Esophagus muscularis mucosa (tissue), 4 donors: Measurements from ENCODE around the gene TBC1D8.

Experiments used
- EP300 ChIP-seq: sonication (generic); formaldehyde crosslinking; IDR thresholded peaks from one replicate; pipeline ENCODE4 v1.6.1; 2017; ENCODE audit warnings: antibody characterized with exemption
- POLR2A ChIP-seq: fragments of 450-650 bp; IDR thresholded peaks from one replicate; pipeline ENCODE4 v1.6.1; 2017; ENCODE audit warnings: antibody characterized with exemption, moderate library complexity, mild to moderate bottlenecking, low read depth
- POLR2AphosphoS5 ChIP-seq, 2 donors: sonication (generic); formaldehyde crosslinking; IDR thresholded peaks; one replicate each; pipeline ENCODE4 v1.6.1; 2017; ENCODE audit warnings: antibody characterized with exemption in 2 of 2
- TF ChIP-seq, protein P1 (sequence below), 3 experiments: fragments of 200-600 bp in 2 of 3; fragments of 450-650 bp in 1 of 3; sonication (generic) in 2 of 3; IDR thresholded peaks; one replicate each; pipeline ENCODE4 v1.5.1; 2017 to 2019; ENCODE audit warnings: antibody characterized with exemption in 3 of 3, mild to moderate bottlenecking in 2 of 3, moderate library complexity in 1 of 3

DNA sequence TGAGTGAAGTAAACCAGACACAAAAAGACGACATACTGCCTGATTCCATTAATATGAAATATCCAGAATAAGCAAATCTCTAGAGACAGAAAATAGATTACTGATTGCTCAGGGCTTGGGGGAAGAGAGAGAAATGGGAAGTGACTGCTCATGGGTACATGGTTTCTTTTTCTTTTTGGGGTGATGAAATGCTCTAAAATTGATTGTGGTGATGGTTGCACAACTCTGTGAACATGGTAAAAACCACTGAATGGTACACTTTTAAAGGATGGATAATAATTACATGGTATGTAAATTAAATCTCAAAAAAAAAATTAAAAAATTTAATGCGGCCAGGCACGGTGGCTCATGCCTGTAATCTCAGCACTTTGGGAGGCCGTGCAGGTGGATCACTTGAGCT, 109.8 kb downstream of the TBC1D8 start:
- no peak for TF ChIP-seq POLR2A
- TF ChIP-seq POLR2AphosphoS5 (IDR thresholded peaks at IDR 0.05): no peak
- TF ChIP-seq, protein P1, sequence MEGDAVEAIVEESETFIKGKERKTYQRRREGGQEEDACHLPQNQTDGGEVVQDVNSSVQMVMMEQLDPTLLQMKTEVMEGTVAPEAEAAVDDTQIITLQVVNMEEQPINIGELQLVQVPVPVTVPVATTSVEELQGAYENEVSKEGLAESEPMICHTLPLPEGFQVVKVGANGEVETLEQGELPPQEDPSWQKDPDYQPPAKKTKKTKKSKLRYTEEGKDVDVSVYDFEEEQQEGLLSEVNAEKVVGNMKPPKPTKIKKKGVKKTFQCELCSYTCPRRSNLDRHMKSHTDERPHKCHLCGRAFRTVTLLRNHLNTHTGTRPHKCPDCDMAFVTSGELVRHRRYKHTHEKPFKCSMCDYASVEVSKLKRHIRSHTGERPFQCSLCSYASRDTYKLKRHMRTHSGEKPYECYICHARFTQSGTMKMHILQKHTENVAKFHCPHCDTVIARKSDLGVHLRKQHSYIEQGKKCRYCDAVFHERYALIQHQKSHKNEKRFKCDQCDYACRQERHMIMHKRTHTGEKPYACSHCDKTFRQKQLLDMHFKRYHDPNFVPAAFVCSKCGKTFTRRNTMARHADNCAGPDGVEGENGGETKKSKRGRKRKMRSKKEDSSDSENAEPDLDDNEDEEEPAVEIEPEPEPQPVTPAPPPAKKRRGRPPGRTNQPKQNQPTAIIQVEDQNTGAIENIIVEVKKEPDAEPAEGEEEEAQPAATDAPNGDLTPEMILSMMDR (IDR thresholded peaks at IDR 0.05): no peak
- TF ChIP-seq EP300: no peak
